ENCODE data around the gene CD19. TPM values are rescaled to one million over a fixed set of nuclear protein-coding genes. Genes with fewer than 3 reads are reported as not detected.

CD19 gene
- total RNA-seq, 4 donors from 2014 or later, result 1.5 TPM; not detected in 3

DNA sequence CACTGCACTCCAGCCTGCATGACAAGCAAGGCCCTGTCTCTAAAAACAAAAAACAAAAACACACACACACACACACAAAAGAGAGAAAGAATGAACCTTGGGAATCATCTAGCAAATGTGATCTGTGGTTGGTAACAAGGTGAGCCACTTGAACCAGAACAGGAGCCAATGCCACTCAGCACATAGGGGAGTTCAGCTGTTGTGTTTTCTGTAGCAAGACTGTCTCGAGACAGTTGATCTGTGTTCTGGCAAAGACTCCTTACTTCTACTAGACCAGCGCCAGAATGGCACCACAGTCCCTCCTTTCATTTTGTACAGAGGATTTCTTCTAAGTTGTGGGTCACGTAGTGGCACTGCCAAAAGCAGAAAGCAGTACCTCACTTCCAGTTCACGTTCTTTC lies 32.8 kb upstream of the CD19 start:
- Histone ChIP-seq H3K36me3 (no peaks in the 10 kb centered on the region), H3K4me3 (no peak overlapping the region), H3K9me3 (no peaks in the 10 kb centered on the region), H3K27me3 (no peaks in the 10 kb centered on the region), H3K27ac (no peak overlapping the region), H3K4me1 (no peaks in the 10 kb centered on the region)
- TF ChIP-seq POLR2A (IDR thresholded peaks at IDR 0.05), result no peak
- intact Hi-C loops (cut with DNase I; ENCODE audit: low total_unique reads), result no loop called here
- DNase-seq, result no peak

DNA sequence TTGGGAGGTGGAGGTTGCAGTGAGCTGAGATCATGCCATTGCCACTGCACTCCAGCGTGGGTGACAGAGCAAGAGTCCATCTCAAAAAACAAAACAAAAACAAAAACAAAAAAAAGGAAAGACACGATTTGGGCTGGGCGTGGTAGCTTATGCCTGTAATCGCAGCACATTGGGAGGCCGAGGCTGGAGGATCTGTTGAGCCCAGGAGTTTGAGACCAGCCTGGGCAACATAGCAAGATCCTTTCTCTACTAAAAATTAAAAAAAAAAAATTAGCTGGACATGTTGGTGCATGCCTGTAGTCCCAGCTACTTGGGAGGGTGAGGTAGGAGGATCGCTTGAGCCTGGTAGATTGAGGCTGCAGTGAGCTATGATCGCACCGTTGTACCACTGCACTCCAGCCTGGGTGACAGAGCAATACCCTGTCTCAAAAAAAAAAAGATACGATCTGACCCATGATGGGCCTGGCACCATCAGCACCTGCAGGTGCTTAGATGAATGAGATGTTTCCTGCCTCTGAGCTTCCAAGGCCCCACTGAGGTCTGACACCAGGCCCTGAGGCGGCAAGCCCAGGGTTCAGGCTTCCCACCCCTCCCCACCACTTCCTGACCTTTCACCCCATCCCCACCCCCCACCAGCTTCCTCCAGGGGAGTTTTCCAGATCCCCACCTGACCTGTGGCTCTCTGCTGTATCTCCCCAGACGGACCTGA lies 31.7 kb upstream of the CD19 start:
- no peak for DNase-seq
- Histone ChIP-seq H3K4me1 (no peaks in the 10 kb centered on the region), H3K36me3 (no peaks in the 10 kb centered on the region), H3K9me3 (no peaks in the 10 kb centered on the region), H3K27ac (no peak overlapping the region), H3K4me3 (no peak overlapping the region), H3K27me3 (no peaks in the 10 kb centered on the region)
- TF ChIP-seq, protein P1, sequence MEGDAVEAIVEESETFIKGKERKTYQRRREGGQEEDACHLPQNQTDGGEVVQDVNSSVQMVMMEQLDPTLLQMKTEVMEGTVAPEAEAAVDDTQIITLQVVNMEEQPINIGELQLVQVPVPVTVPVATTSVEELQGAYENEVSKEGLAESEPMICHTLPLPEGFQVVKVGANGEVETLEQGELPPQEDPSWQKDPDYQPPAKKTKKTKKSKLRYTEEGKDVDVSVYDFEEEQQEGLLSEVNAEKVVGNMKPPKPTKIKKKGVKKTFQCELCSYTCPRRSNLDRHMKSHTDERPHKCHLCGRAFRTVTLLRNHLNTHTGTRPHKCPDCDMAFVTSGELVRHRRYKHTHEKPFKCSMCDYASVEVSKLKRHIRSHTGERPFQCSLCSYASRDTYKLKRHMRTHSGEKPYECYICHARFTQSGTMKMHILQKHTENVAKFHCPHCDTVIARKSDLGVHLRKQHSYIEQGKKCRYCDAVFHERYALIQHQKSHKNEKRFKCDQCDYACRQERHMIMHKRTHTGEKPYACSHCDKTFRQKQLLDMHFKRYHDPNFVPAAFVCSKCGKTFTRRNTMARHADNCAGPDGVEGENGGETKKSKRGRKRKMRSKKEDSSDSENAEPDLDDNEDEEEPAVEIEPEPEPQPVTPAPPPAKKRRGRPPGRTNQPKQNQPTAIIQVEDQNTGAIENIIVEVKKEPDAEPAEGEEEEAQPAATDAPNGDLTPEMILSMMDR (IDR thresholded peaks at IDR 0.05), result no peak
- TF ChIP-seq POLR2A (IDR thresholded peaks at IDR 0.05), result no peak
- intact Hi-C loops (cut with DNase I; ENCODE audit: low total_unique reads), result no loop called here

DNA sequence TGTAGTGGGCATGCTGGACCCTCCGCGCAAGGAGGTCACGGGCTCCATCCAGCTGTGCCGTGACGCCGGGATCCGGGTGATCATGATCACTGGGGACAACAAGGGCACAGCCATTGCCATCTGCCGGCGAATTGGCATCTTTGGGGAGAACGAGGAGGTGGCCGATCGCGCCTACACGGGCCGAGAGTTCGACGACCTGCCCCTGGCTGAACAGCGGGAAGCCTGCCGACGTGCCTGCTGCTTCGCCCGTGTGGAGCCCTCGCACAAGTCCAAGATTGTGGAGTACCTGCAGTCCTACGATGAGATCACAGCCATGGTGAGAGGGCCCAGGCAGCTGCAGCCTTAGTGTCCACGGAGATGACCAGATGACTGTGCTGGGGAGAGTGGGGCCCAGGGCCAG lies 31.2 kb upstream of the CD19 start:
- Histone ChIP-seq H3K4me3 (no peak overlapping the region), H3K27me3 (no peaks in the 10 kb centered on the region), H3K9me3 (no peaks in the 10 kb centered on the region), H3K36me3 (no peaks in the 10 kb centered on the region), H3K27ac (no peak overlapping the region), H3K4me1 (no peaks in the 10 kb centered on the region)
- no peak for TF ChIP-seq POLR2A (IDR thresholded peaks at IDR 0.05)
- DNase-seq, result no peak
- intact Hi-C loops (cut with DNase I; ENCODE audit: low total_unique reads), result no loop called here

DNA sequence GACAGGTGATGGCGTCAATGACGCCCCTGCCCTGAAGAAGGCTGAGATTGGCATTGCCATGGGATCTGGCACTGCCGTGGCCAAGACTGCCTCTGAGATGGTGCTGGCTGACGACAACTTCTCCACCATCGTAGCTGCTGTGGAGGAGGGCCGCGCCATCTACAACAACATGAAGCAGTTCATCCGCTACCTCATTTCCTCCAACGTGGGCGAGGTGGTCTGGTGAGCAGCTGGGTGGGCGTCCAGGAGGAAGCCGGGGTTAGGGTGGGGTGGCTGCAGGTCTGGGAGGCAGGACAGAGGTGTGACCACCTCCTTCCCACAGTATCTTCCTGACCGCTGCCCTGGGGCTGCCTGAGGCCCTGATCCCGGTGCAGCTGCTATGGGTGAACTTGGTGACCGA lies 29.9 kb upstream of the CD19 start:
- intact Hi-C loops (cut with DNase I; ENCODE audit: low total_unique reads), result no loop called here
- no peaks in the 10 kb centered on the region for H3K9me3 ChIP-seq

DNA sequence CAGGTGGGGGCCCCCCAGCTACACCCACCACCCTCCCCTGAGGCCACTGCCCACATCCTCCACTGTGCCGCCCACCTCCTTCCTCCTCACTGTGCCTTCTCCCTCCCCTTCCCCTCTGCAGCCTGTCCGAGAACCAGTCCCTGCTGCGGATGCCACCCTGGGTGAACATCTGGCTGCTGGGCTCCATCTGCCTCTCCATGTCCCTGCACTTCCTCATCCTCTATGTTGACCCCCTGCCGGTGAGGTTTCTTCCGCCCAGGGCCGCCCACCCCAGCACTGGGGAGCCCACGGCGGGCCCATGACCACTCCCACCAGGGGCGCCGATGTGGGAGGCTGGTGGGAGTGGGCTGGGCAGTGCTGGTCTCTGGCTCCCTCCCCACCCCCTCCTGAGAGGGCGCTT lies 28.9 kb upstream of the CD19 start:
- TF ChIP-seq, protein P1 (IDR thresholded peaks at IDR 0.05), result no peak
- TF ChIP-seq POLR2A (IDR thresholded peaks at IDR 0.05), result no peak
- no peak for DNase-seq
- intact Hi-C loops (cut with DNase I; ENCODE audit: low total_unique reads), result no loop called here
- H3K9me3 ChIP-seq, result no peaks in the 10 kb centered on the region
- H3K4me3 ChIP-seq, result no peak overlapping the region
- no peaks in the 10 kb centered on the region for H3K36me3 ChIP-seq
- no peaks in the 10 kb centered on the region for H3K27me3 ChIP-seq
- no peaks in the 10 kb centered on the region for H3K4me1 ChIP-seq
- H3K27ac ChIP-seq, result no peak overlapping the region

More for the DNA sequence above, 29.9 kb upstream of the CD19 start:
- no peak for DNase-seq
- Histone ChIP-seq H3K36me3 (no peaks in the 10 kb centered on the region), H3K4me1 (no peaks in the 10 kb centered on the region), H3K4me3 (no peak overlapping the region), H3K27me3 (no peaks in the 10 kb centered on the region), H3K27ac (no peak overlapping the region)
- TF ChIP-seq, protein P1 (IDR thresholded peaks at IDR 0.05), result no peak
- no peak for TF ChIP-seq POLR2A (IDR thresholded peaks at IDR 0.05)

DNA sequence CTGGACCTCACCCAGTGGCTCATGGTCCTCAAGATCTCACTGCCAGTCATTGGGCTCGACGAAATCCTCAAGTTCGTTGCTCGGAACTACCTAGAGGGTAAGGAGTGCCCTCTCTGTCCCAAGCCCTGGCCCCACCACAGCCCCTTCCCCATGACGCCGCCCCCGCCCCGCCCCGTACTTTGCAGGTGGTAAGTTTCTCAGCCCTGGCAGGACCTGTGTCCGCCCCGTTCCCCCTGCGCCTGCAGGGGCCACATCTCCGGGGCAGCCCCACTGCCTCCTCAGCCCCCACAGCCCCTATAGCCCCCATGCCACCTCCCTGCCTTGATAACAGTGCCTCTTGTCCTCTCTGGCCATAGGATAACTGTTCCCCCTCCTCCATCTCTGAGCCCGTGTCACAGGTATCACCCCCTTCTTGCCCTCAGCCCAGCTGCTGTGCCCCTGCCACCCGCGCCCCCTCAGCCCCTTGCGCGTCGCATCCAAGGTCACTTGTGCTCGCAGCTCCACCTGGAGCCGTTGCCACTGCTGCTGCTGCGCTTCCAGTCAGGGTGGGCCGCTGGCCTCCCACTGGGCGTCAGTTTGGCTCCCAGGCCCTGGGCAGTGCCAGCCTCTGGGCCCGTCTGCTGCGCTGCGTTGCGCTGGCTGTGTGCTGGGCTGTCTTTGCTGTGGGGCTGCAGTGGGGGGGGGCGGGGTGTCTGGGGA lies 28.3 kb upstream of the CD19 start:
- Histone ChIP-seq H3K4me3 (no peak overlapping the region), H3K27me3 (no peaks in the 10 kb centered on the region), H3K9me3 (no peaks in the 10 kb centered on the region), H3K27ac (no peak overlapping the region), H3K4me1 (no peaks in the 10 kb centered on the region), H3K36me3 (no peaks in the 10 kb centered on the region)
- intact Hi-C loops (cut with DNase I; ENCODE audit: low total_unique reads), result no loop called here
- no peak for TF ChIP-seq POLR2A (IDR thresholded peaks at IDR 0.05)
- TF ChIP-seq, protein P1 (IDR thresholded peaks at IDR 0.05), result no peak
- no peak for DNase-seq
